ENCODE data around the gene THOC7.

DNA sequence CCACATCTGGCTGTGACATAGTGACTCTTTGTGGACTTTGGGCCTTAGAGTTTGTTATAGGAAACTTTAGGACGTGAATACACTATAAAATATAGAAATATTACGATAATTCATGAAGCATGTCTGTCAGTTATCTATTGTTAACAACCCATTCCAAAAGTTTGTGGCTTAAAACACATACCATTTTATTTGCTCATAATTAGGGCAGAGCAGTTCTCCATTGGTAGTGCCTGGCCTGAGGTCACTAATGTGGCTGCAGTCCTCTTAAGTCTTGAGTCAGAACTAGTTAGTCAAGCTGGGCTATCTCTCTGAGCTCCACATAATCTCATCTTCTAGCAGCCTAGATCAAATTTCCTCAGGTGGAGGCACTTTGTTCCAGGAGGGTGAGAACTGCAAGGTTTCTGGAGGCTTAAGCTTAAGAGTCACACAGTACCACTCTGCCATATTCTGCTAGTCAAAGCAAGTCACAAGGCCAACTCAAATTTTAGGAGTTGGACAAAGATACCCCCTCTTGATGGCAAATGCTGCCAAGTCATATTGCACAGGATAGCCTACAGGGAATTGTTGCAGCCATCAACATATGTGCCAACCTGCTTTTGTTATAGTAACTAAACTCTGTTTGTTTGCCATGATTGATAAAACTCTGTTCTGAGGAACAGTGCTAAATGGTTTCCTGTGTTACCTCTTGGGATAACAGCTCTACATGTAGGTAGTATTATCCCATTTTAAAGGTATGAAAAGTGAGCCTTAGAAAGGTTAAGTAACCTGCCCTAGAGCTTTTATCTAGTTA is 8.7 kb upstream of the THOC7 start:
- no peak for TF ChIP-seq CTCF (IDR thresholded peaks at IDR 0.05; ENCODE audit: low read length)
- no peak for TF ChIP-seq EZH2phosphoT487 (IDR thresholded peaks at IDR 0.05; ENCODE audit: low read length)
- no peak for TF ChIP-seq EZH2 (optimal IDR thresholded peaks at IDR 0.05; ENCODE audit: low read depth, low read length)

All from MM.1S (cell line).